ENCODE data around the gene CERK.
"Not testable (repeated sequence)": the region's sequence is repeated elsewhere in the genome, so short reads cannot be mapped to it uniquely, and the experiment has no call there.

CERK gene

GRCh38 chr22:46737976-46738646 is at the start of gene CERK:
Gene CERK, minus strand, starts transcription at chr22:46738252. Its CDS starts 104 bp downstream, at chr22:46738148.
- peak; percentile 71 for DNase-seq (ENCODE audit: extremely low read depth, insufficient read length)
- no peaks in the 10 kb centered on the region for H3K36me3 ChIP-seq (ENCODE audit: control insufficient read depth, insufficient read depth, low read length)
- no peak for TF ChIP-seq CTCF (IDR thresholded peaks at IDR 0.05; ENCODE audit: insufficient read depth, low read length, poor library complexity, severe bottlenecking)
- H3K4me3 ChIP-seq (replicated peaks; ENCODE audit: low read depth, low read length): peak within 1 kb of the TSS; percentile 75
- H3K27me3 ChIP-seq (replicated peaks; ENCODE audit: control insufficient read depth, insufficient read depth, low read length): no peaks in the 10 kb centered on the region

GRCh38 chr22:46783721-46784120 is 45.7 kb upstream of the CERK start:
- no peaks in the 10 kb centered on the region for H3K27me3 ChIP-seq (replicated peaks; ENCODE audit: control insufficient read depth, insufficient read depth, low read length)
- H3K4me3 ChIP-seq (replicated peaks; ENCODE audit: low read depth, low read length): no peak overlapping the region
- DNase-seq (ENCODE audit: extremely low read depth, insufficient read length): no peak
- TF ChIP-seq CTCF (IDR thresholded peaks at IDR 0.05; ENCODE audit: insufficient read depth, low read length, poor library complexity, severe bottlenecking): no peak
- peaks cover 7% of the 10 kb centered on the region for H3K36me3 ChIP-seq (ENCODE audit: control insufficient read depth, insufficient read depth, low read length)

GRCh38 chr22:46782200-46782599 is 44.1 kb upstream of the CERK start:
- H3K4me3 ChIP-seq (replicated peaks; ENCODE audit: low read depth, low read length); H3K36me3 ChIP-seq (ENCODE audit: control insufficient read depth, insufficient read depth, low read length); H3K27me3 ChIP-seq (replicated peaks; ENCODE audit: control insufficient read depth, insufficient read depth, low read length); DNase-seq (ENCODE audit: extremely low read depth, insufficient read length): not testable (repeated sequence)

- DNase-seq (ENCODE audit: extremely low read depth, insufficient read length): no peak
- TF ChIP-seq CTCF (IDR thresholded peaks at IDR 0.05; ENCODE audit: insufficient read depth, low read length, poor library complexity, severe bottlenecking): no peak
- peaks cover 7% of the 10 kb centered on the region for H3K36me3 ChIP-seq (ENCODE audit: control insufficient read depth, insufficient read depth, low read length)
- no peaks in the 10 kb centered on the region for H3K27me3 ChIP-seq (replicated peaks; ENCODE audit: control insufficient read depth, insufficient read depth, low read length)
- no peak overlapping the region for H3K4me3 ChIP-seq (replicated peaks; ENCODE audit: low read depth, low read length)
These were observed 43.2 kb upstream of the CERK start for GRCh38 chr22:46781291-46781690.

- no peak for DNase-seq (ENCODE audit: extremely low read depth, insufficient read length)
- no peak for TF ChIP-seq CTCF (IDR thresholded peaks at IDR 0.05; ENCODE audit: insufficient read depth, low read length, poor library complexity, severe bottlenecking)
- peaks cover 7% of the 10 kb centered on the region for H3K36me3 ChIP-seq (ENCODE audit: control insufficient read depth, insufficient read depth, low read length)
- H3K27me3 ChIP-seq (replicated peaks; ENCODE audit: control insufficient read depth, insufficient read depth, low read length): no peaks in the 10 kb centered on the region
- no peak overlapping the region for H3K4me3 ChIP-seq (replicated peaks; ENCODE audit: low read depth, low read length)
These were observed 42.4 kb upstream of the CERK start for GRCh38 chr22:46780453-46780852.

GRCh38 chr22:46779651-46780050 is 41.6 kb upstream of the CERK start:
- no peaks in the 10 kb centered on the region for H3K27me3 ChIP-seq (replicated peaks; ENCODE audit: control insufficient read depth, insufficient read depth, low read length)
- no peak for DNase-seq (ENCODE audit: extremely low read depth, insufficient read length)
- H3K4me3 ChIP-seq (replicated peaks; ENCODE audit: low read depth, low read length): no peak overlapping the region
- TF ChIP-seq CTCF (IDR thresholded peaks at IDR 0.05; ENCODE audit: insufficient read depth, low read length, poor library complexity, severe bottlenecking): no peak
- peaks cover 7% of the 10 kb centered on the region for H3K36me3 ChIP-seq (ENCODE audit: control insufficient read depth, insufficient read depth, low read length)
